GM19035 (cell line): ENCODE results near the gene OR52B2.
"Not testable (repeated sequence)": the region's sequence is repeated elsewhere in the genome, so short reads cannot be mapped to it uniquely, and the experiment has no call there.

Source experiments
- ATAC-seq: cut with Tn5 transposase; IDR thresholded peaks from one replicate; pipeline ENCODE4 v1.9.1; 2021; ENCODE audit not compliant: unreplicated experiment

OR52B2 gene

GRCh38 chr11:6156628-6157359 is 13.3 kb downstream of the OR52B2 start:
- ATAC-seq = no peak

GRCh38 chr11:6152126-6152525 is 18.0 kb downstream of the OR52B2 start:
- ATAC-seq = no peak

GRCh38 chr11:6151117-6151516 is 19.0 kb downstream of the OR52B2 start:
- no peak for ATAC-seq

- not testable (repeated sequence) for ATAC-seq
Observed at GRCh38 chr11:6143737-6144136, 26.4 kb downstream of the OR52B2 start.

GRCh38 chr11:6142936-6143335 is 27.2 kb downstream of the OR52B2 start:
- no peak for ATAC-seq

GRCh38 chr11:6135936-6136335 is 34.2 kb downstream of the OR52B2 start:
- not testable (repeated sequence) for ATAC-seq

GRCh38 chr11:6132431-6132830 is 37.7 kb downstream of the OR52B2 start:
- ATAC-seq = no peak

GRCh38 chr11:6129635-6130034 is 40.5 kb downstream of the OR52B2 start:
- no peak for ATAC-seq

- no peak for ATAC-seq
Observed at GRCh38 chr11:6129011-6129410, 41.1 kb downstream of the OR52B2 start.

- ATAC-seq = no peak
Observed at GRCh38 chr11:6127881-6128280, 42.2 kb downstream of the OR52B2 start.

GRCh38 chr11:6124245-6124644 is 45.9 kb downstream of the OR52B2 start:
- ATAC-seq = no peak
